Retinal pigment epithelial cell (primary cell): ENCODE data around the gene C1GALT1C1L.
"Not testable (repeated sequence)": the region's sequence is repeated elsewhere in the genome, so short reads cannot be mapped to it uniquely, and the experiment has no call there.

Experiments used
- DNase-seq: peaks from one replicate; pipeline ENCODE4 v3.0.0-alpha.2; 2010; ENCODE audit warnings: low read depth
- H3K4me3 ChIP-seq: 2 replicates; pipeline ENCODE4 v1.5.1; 2011; ENCODE audit warnings: mild to moderate bottlenecking, low read length, control low read depth, moderate library complexity
- TF ChIP-seq, protein P1 (sequence below): conservative IDR thresholded peaks from 2 replicates; pipeline ENCODE4 v1.5.1; 2011; ENCODE audit warnings: low read depth, low read length, control low read depth, inconsistent platforms

Gene C1GALT1C1L

DNA sequence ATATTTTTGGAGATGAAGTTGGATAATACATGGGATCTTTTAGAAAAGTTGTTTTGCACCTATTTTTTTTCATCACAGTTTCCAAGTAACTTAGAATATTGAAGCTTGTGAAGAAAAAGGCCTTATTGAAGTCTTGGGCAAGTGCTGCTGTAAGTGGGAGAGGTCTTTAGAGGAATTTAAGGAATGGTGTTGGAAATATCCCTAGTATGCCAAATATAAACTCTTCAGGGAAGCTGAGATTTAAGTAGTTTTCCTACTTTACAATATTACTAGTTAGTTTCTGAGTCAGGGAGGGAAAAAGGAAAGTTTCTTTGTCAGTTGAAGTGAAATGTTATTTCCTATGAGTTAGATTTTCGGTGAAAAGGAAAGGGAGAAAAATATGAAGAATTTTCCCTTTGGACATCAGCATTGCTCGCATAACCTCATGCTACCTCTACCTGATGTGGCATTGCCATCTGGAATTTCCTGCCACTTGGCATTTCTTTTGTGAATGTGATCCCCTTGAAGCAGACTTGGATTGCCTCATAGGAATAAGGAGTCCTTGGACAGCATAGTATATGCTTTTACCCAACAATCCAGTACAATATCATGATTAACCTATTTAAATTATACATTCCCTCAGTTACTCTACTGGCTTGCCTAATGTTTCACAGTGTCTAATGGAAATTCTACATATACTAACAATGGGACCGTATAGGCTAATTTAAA lies 27.1 kb downstream of the C1GALT1C1L start:
- TF ChIP-seq, protein P1, sequence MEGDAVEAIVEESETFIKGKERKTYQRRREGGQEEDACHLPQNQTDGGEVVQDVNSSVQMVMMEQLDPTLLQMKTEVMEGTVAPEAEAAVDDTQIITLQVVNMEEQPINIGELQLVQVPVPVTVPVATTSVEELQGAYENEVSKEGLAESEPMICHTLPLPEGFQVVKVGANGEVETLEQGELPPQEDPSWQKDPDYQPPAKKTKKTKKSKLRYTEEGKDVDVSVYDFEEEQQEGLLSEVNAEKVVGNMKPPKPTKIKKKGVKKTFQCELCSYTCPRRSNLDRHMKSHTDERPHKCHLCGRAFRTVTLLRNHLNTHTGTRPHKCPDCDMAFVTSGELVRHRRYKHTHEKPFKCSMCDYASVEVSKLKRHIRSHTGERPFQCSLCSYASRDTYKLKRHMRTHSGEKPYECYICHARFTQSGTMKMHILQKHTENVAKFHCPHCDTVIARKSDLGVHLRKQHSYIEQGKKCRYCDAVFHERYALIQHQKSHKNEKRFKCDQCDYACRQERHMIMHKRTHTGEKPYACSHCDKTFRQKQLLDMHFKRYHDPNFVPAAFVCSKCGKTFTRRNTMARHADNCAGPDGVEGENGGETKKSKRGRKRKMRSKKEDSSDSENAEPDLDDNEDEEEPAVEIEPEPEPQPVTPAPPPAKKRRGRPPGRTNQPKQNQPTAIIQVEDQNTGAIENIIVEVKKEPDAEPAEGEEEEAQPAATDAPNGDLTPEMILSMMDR, result no peak
- no peak overlapping the region for H3K4me3 ChIP-seq
- DNase-seq, result peak; percentile 31

DNA sequence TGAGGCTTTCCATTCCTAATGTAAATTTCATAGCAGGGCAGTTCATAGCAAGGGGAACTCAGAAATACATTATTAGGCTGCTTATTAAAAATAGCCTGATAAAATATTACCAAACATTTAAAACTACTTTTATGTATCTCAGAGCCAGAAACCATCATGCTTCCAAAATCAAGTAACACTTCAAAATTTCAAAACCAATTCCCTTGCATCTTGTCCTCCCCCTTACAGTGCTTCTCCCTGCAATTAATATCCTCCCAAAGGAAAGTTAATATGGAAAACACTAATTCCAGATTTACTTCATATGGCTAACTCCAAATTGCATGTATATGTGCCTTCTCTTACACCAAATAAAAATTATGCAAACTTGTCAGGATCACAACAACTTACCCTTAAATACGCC lies 32.5 kb downstream of the C1GALT1C1L start:
- H3K4me3 ChIP-seq, result no peak overlapping the region
- no peak for DNase-seq
- TF ChIP-seq, protein P1, result no peak

DNA sequence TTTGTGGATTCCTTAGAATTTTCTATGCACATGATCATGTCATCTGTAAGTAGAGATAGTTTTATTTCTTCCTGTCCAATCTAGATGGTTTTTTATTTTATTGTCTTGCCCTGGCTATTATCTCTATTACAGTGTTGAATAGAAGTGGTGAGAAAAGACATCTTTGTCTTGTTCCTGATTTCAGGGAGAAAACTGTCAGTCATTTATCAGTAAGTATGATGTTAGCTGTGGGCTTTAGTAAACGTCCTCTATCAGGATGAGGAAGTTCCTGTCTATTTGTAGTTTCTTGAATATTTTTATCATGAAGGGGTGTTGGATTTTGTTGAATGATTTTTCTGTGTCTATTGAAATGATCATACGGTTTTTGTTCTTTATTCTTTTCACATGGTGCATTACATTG lies 33.9 kb downstream of the C1GALT1C1L start:
- TF ChIP-seq, protein P1, result no peak
- DNase-seq, result no peak
- H3K4me3 ChIP-seq, result no peak overlapping the region

DNA sequence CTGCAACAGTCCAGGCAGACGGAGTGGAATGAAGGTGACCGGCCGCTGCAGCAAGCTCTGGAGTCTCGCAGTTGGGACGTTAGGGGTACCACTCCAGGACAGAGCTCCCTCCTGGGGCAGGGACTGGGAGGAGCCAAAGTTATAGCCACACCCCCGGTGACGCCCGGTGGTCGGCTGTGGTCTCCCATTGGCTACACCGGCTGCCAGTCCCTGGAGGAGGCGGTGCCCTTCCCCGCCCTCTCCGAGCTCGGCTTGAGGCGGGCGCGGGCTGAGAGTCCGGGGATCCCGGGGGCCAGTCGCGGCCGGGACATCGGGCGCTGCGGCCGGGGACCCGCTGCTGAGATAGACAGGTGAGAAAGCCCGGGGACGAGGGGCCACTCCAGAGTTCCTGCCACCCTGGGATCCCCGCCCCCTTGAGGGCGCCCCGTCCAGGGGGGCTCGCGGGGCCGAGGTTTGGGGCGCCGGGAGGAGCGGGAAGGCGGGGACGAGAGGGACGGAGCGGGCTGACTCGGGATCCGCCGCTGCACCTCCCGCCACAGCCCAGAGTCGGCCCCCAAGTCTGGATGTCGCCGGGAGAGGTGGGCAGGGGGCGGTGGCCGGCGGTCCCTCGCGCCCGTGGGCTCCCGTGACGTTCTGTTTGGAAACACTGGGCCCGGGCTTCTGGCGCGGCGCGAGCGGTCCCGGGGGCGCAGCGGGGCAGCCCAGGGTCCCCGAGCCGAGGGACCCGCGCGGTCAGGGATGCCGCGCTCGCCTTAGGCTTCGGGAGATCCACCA lies 39.0 kb downstream of the C1GALT1C1L start, which contains the start of gene PLEKHH2:
Gene PLEKHH2, plus strand, starts transcription at position 231 of the 774 bp plus-strand sequence. CDS start 7,414 bp downstream, outside the sequence.
- peak within 1 kb of the TSS; percentile 66 for H3K4me3 ChIP-seq
- TF ChIP-seq, protein P1, result no peak
- DNase-seq, result peak; percentile 41

DNA sequence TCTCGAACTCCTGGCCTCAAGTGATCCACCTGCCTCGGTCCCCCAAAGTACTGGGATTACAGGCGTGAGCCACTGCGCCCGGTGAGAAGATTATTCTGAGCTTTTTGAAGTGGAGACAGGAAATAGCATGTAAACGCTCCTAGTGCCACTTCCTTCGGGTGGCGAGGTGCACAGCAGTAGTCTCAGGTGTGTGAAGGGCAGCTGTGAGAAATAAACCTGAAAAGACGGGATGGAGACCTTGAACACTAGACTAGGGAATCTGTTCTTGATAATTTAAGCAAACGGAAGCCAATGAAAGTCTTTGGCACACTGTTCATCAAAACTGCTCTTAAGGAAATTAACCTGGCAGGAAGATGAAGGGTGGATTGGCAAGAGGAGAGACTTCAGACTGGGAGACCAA lies 39.6 kb downstream of the C1GALT1C1L start:
- TF ChIP-seq, protein P1, result no peak
- peak overlapping the region; percentile 66 for H3K4me3 ChIP-seq
- no peak for DNase-seq

DNA sequence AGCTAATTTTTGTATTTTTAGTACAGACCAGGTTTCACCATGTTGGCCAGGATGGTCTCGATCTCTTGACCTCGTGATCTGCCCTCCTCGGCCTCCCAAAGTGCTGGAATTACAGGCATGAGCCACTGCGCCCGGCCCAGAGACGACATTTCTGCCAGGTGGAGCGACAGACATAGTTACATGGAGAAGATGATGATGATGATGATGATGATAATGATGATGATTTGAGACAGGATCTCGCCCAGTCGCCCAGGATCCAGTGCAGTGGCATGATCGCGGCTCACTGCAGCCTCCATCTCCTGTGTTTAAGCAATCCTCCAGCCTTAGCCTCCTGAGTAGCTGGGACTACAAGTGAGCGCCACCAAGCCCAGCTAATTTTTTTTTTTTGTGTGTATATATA lies 40.1 kb downstream of the C1GALT1C1L start:
- not testable (repeated sequence) for DNase-seq, H3K4me3 ChIP-seq

DNA sequence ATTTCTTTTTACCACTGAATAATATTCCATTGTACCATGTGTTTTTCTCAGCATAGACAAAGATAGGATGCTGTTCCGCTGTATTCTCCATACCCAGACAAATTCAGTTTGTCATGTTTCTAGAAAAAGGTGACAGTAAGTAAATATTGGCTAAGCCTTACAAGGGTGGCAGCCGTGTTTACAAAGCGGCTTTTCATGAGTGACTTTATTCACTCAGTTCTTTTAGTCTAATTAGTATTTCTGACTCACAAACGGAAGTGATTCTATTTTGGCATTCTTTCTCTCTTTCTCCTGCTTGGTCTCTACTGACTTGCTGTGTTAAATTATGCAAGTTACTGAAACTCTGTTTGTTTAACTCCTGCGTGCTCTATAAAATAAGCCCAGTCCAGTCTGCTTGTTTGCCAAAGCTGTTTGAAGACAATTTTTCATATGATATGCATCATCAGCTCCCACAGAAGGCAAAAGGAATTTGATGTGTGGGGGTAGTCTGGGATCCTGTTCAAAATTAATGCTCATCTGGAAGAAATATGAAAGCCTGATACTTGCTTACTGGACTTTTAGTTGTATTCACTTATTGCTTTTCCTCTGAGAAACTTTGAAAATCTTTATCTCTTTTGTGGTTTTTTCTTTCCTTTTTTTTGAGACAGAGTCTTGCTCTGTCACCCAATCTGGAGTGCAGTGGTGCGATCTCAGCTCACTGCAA lies 41.5 kb downstream of the C1GALT1C1L start:
- no peak overlapping the region for H3K4me3 ChIP-seq
- TF ChIP-seq, protein P1, result no peak
- DNase-seq, result peak; percentile 25
